Vagina (tissue), 2 donors: ENCODE results near the gene ATP8B1. TPM values are rescaled to one million over a fixed set of nuclear protein-coding genes. Genes with fewer than 3 reads are reported as not detected.

Source experiments
- DNase-seq, 2 donors: peaks; one replicate each; pipeline ENCODE4 v3.0.0-alpha.2; 2017; ENCODE audit errors: extremely low spot score in 2 of 2
- H3K27ac ChIP-seq: fragments of 200-600 bp; sonication (generic); one replicate; pipeline ENCODE4 v1.5.1; 2019
- H3K27me3 ChIP-seq: fragments of 200-600 bp; sonication (generic); one replicate; pipeline ENCODE4 v1.5.1; 2019
- H3K36me3 ChIP-seq, 2 donors: fragments of 200-600 bp; sonication (generic); one replicate each; pipeline ENCODE4 v1.5.1; 2017 to 2019
- H3K4me1 ChIP-seq: fragments of 200-600 bp; sonication (generic); one replicate; pipeline ENCODE4 v1.5.1; 2019
- H3K4me3 ChIP-seq, 2 donors: fragments of 200-600 bp; sonication (generic); 1 replicate in 1 of 2; 2 replicates in 1 of 2; pipeline ENCODE4 v1.5.1; 2016 to 2019
- H3K9me3 ChIP-seq: fragments of 200-600 bp; sonication (generic); one replicate; pipeline ENCODE4 v1.5.1; 2019
- CTCF ChIP-seq, 3 experiments: fragments of 450-650 bp in 2 of 3; fragments of 200-600 bp in 1 of 3; sonication (generic) in 1 of 3; IDR thresholded peaks; one replicate each; pipeline ENCODE4 v1.5.1; 2017 to 2019; ENCODE audit warnings: antibody characterized with exemption in 3 of 3, mild to moderate bottlenecking in 2 of 3, moderate library complexity in 2 of 3
- POLR2A ChIP-seq, 2 donors: fragments of 450-650 bp; IDR thresholded peaks; one replicate each; pipeline ENCODE4 v1.6.1; 2017; ENCODE audit warnings: antibody characterized with exemption in 2 of 2, mild to moderate bottlenecking in 2 of 2, moderate library complexity in 2 of 2
- POLR2AphosphoS5 ChIP-seq, 2 donors: sonication (generic); formaldehyde crosslinking; IDR thresholded peaks; one replicate each; pipeline ENCODE4 v1.9.0; 2017; ENCODE audit warnings: antibody characterized with exemption in 2 of 2, mild to moderate bottlenecking in 2 of 2, low read depth in 1 of 2; ENCODE audit not compliant: insufficient read depth in 1 of 2
- intact Hi-C: fragments of 100-400 bp; cut with DNase I; formaldehyde crosslinking; loops from one replicate; pipeline ENCODE4 v1.15.1; 2023
- total RNA-seq: library from RNA; depleted of rRNA; stranded (reverse); fragments of >200 nt; gene quantifications from one replicate; pipeline ENCODE4 v1.2.3, GENCODE V29; 2016

Gene ATP8B1
- total RNA-seq, 1 donor from 2014 or later: 41.5 TPM

- DNase-seq: no peak
- no peaks in the 10 kb centered on the region for H3K9me3 ChIP-seq
- TF ChIP-seq POLR2A (IDR thresholded peaks at IDR 0.05) (no peak), POLR2AphosphoS5 (IDR thresholded peaks at IDR 0.05; ENCODE audit: insufficient read depth in 1 of 2, low read depth in 1 of 2) (peak in 1 of 2 donors; percentile 82)
- no peaks in the 10 kb centered on the region for H3K27me3 ChIP-seq
- H3K4me1 ChIP-seq: peaks cover 23% of the 10 kb centered on the region
- H3K27ac ChIP-seq: no peak overlapping the region
- intact Hi-C loops: no loop called here
- H3K36me3 ChIP-seq: no peaks in the 10 kb centered on the region
- H3K4me3 ChIP-seq: no peak overlapping the region
Measured at GRCh38 chr18:57715671-57716070, 87.4 kb downstream of the ATP8B1 start.

- H3K36me3 ChIP-seq: no peaks in the 10 kb centered on the region
- H3K27me3 ChIP-seq: no peaks in the 10 kb centered on the region
- H3K4me1 ChIP-seq: peaks cover 23% of the 10 kb centered on the region
- DNase-seq: no peak
- TF ChIP-seq CTCF (IDR thresholded peaks at IDR 0.05): no peak
- no peak for TF ChIP-seq POLR2AphosphoS5 (IDR thresholded peaks at IDR 0.05; ENCODE audit: insufficient read depth in 1 of 2, low read depth in 1 of 2)
- TF ChIP-seq POLR2A (IDR thresholded peaks at IDR 0.05): no peak
- no peak overlapping the region for H3K4me3 ChIP-seq
- no peaks in the 10 kb centered on the region for H3K9me3 ChIP-seq
- no peak overlapping the region for H3K27ac ChIP-seq
- intact Hi-C loops: no loop called here
Measured at GRCh38 chr18:57715073-57715472, 88.0 kb downstream of the ATP8B1 start.

GRCh38 chr18:57710226-57710625 is 92.9 kb downstream of the ATP8B1 start:
- Histone ChIP-seq H3K27me3 (no peaks in the 10 kb centered on the region), H3K9me3 (no peaks in the 10 kb centered on the region), H3K4me1 (peaks cover 29% of the 10 kb centered on the region), H3K27ac (no peak overlapping the region), H3K36me3 (no peaks in the 10 kb centered on the region), H3K4me3 (no peak overlapping the region)
- DNase-seq: peak in 1 of 2 donors; percentile 13
- no peak for TF ChIP-seq CTCF (IDR thresholded peaks at IDR 0.05)
- no peak for TF ChIP-seq POLR2AphosphoS5 (IDR thresholded peaks at IDR 0.05; ENCODE audit: insufficient read depth in 1 of 2, low read depth in 1 of 2)
- intact Hi-C loops: no loop called here

GRCh38 chr18:57709335-57709734 is 93.8 kb downstream of the ATP8B1 start:
- intact Hi-C loops: no loop called here
- Histone ChIP-seq H3K4me1 (peaks cover 35% of the 10 kb centered on the region), H3K27me3 (no peaks in the 10 kb centered on the region), H3K36me3 (no peaks in the 10 kb centered on the region), H3K4me3 (no peak overlapping the region), H3K27ac (no peak overlapping the region), H3K9me3 (no peaks in the 10 kb centered on the region)
- no peak for TF ChIP-seq POLR2AphosphoS5 (IDR thresholded peaks at IDR 0.05; ENCODE audit: insufficient read depth in 1 of 2, low read depth in 1 of 2)
- DNase-seq: no peak

DNA sequence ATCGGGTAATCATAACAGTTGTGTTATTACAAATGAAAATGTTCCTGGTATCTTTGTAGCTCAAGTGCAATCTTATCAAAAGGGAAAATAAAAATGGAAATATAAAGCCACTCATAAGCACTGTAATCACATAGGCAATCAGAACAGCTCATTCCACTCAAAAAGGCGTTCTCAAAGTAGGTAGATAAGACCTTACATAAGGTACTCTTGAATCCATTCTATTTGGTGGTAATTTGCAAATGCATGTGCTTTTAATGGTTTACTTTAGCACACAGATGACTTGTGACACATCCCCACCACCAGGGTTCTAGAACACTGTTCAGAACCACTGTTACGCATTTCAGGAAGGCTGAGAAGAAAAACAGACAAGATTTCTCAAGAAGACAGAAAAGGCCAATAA is 94.8 kb downstream of the ATP8B1 start:
- Histone ChIP-seq H3K4me1 (peaks cover 30% of the 10 kb centered on the region), H3K27ac (no peak overlapping the region), H3K9me3 (no peaks in the 10 kb centered on the region), H3K27me3 (no peaks in the 10 kb centered on the region), H3K4me3 (no peak overlapping the region), H3K36me3 (no peaks in the 10 kb centered on the region)
- intact Hi-C loops: no loop called here
- no peak for DNase-seq
- TF ChIP-seq POLR2AphosphoS5 (IDR thresholded peaks at IDR 0.05; ENCODE audit: insufficient read depth in 1 of 2, low read depth in 1 of 2) (no peak), POLR2A (IDR thresholded peaks at IDR 0.05) (no peak), CTCF (IDR thresholded peaks at IDR 0.05) (no peak)

DNA sequence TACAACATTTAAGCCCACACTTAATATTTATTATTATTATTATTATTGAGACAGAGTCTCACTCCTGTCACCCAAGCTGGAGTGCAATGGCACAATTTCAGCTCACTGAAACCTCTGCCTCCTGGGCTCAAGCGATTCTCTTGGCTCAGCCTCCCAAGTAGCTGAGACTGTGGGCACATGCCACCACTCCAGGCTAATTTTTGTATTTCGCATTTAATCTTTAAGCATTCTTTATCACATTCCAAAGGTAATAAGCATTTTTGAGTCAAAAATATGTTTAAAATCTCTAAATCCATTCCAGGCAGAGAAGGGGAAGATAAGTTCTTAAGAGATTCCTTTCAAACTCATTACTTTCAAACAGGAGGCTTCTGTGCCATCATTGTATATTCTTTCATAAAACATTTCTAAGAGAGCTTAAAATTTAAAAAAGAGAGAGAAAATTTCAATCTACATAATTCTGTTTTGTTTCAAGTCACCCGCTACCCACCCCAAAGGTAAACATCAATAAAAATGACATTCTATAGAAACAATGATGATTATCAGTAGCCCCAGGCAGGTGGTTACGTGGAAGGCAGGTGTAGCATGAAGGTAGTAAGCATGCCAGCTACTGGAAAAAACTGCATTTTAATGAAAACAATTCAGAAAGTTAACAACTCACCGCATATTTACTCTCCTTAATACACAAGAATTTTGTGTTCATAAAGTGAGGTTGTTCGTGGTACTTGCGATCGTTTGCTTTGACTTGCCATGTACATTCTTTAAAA is 97.1 kb downstream of the ATP8B1 start:
- intact Hi-C loops: no loop called here
- TF ChIP-seq POLR2A (IDR thresholded peaks at IDR 0.05) (no peak), POLR2AphosphoS5 (IDR thresholded peaks at IDR 0.05; ENCODE audit: insufficient read depth in 1 of 2, low read depth in 1 of 2) (no peak), CTCF (IDR thresholded peaks at IDR 0.05) (no peak)
- Histone ChIP-seq H3K27me3 (no peaks in the 10 kb centered on the region), H3K4me3 (no peak overlapping the region), H3K9me3 (no peaks in the 10 kb centered on the region), H3K4me1 (peaks cover 11% of the 10 kb centered on the region), H3K36me3 (peaks cover 0 to 3% of the 10 kb centered on the region in 2 donors), H3K27ac (no peak overlapping the region)
- no peak for DNase-seq
